Left ventricle myocardium inferior (tissue), 1 donor: ENCODE data around the gene AHNAK2. TPM values are rescaled to one million over a fixed set of nuclear protein-coding genes. Genes with fewer than 3 reads are reported as not detected.

Experiments
- DNase-seq: peaks from one replicate; pipeline ENCODE4 v3.0.0-alpha.2; 2020
- H3K27ac ChIP-seq: fragments of 200-600 bp; replicated peaks from 2 replicates; pipeline ENCODE4 v1.8.0; 2021
- H3K27me3 ChIP-seq: fragments of 200-600 bp; 2 replicates; pipeline ENCODE4 v1.8.0; 2021; ENCODE audit warnings: low read depth
- H3K36me3 ChIP-seq: fragments of 200-600 bp; 2 replicates; pipeline ENCODE4 v1.8.0; 2021
- H3K4me1 ChIP-seq: fragments of 200-600 bp; 2 replicates; pipeline ENCODE4 v1.8.0; 2021
- H3K4me3 ChIP-seq: fragments of 200-600 bp; 2 replicates; pipeline ENCODE4 v1.8.0; 2021; ENCODE audit warnings: mild to moderate bottlenecking, moderate library complexity
- H3K9me3 ChIP-seq: fragments of 200-600 bp; replicated peaks from 2 replicates; pipeline ENCODE4 v1.8.0; 2021
- CTCF ChIP-seq: fragments of 200-600 bp; IDR thresholded peaks from 2 replicates; pipeline ENCODE4 v1.8.0; 2021; ENCODE audit warnings: antibody characterized with exemption, mild to moderate bottlenecking, borderline replicate concordance
- intact Hi-C: fragments of 100-400 bp; cut with micrococcal nuclease; formaldehyde crosslinking; loops from one replicate; pipeline ENCODE4 v1.11.0; 2022
- total RNA-seq: library from RNA; stranded (reverse); fragmentation: NEBNext Ultra II Directional; extraction: Animal tissue kit (Norgen Biotek cat#: 25700); gene quantifications from one replicate; pipeline ENCODE4 v1.2.1, GENCODE V29; 2021
- donor health status: DM: no; HTN: yes; CAD: no; lungs with severe emphysema.

The AHNAK2 gene
- total RNA-seq, 1 donor from 2014 or later, result 2.5 TPM

- H3K4me3 ChIP-seq, result no peak overlapping the region
- TF ChIP-seq CTCF, result no peak
- intact Hi-C loops, result no loop called here
Measured at GRCh38 chr14:104965561-104966231, 12.5 kb downstream of the AHNAK2 start.

GRCh38 chr14:104964546-104964945 is 13.6 kb downstream of the AHNAK2 start:
- Histone ChIP-seq H3K27me3 (peaks cover 52% of the 10 kb centered on the region), H3K4me1 (peaks cover 30% of the 10 kb centered on the region), H3K36me3 (no peaks in the 10 kb centered on the region), H3K27ac (no peak overlapping the region), H3K9me3 (no peaks in the 10 kb centered on the region), H3K4me3 (no peak overlapping the region)
- no peak for TF ChIP-seq CTCF
- no peak for DNase-seq
- intact Hi-C loops, result no loop called here

More at GRCh38 chr14:104965561-104966231, 12.5 kb downstream of the AHNAK2 start:
- H3K9me3 ChIP-seq, result no peaks in the 10 kb centered on the region
- H3K4me1 ChIP-seq, result peaks cover 36% of the 10 kb centered on the region
- peaks cover 45% of the 10 kb centered on the region for H3K27me3 ChIP-seq
- H3K27ac ChIP-seq, result no peak overlapping the region
- H3K36me3 ChIP-seq, result no peaks in the 10 kb centered on the region
- peak; percentile 10 for DNase-seq

GRCh38 chr14:104957146-104958113 is 20.7 kb downstream of the AHNAK2 start:
- Histone ChIP-seq H3K27me3 (peaks cover 49% of the 10 kb centered on the region), H3K27ac (no peak overlapping the region), H3K4me3 (no peak overlapping the region), H3K4me1 (no peaks in the 10 kb centered on the region), H3K9me3 (no peaks in the 10 kb centered on the region), H3K36me3 (no peaks in the 10 kb centered on the region)
- no peak for TF ChIP-seq CTCF
- peak; percentile 9 for DNase-seq
- intact Hi-C loops, result no loop called here

GRCh38 chr14:104956290-104956890 is 21.8 kb downstream of the AHNAK2 start:
- peaks cover 44% of the 10 kb centered on the region for H3K27me3 ChIP-seq
- no peaks in the 10 kb centered on the region for H3K9me3 ChIP-seq
- no peak for TF ChIP-seq CTCF
- H3K27ac ChIP-seq, result no peak overlapping the region
- H3K4me3 ChIP-seq, result no peak overlapping the region
- peak; percentile 8 for DNase-seq
- H3K36me3 ChIP-seq, result no peaks in the 10 kb centered on the region
- intact Hi-C loops, result no loop called here
- no peaks in the 10 kb centered on the region for H3K4me1 ChIP-seq

DNA sequence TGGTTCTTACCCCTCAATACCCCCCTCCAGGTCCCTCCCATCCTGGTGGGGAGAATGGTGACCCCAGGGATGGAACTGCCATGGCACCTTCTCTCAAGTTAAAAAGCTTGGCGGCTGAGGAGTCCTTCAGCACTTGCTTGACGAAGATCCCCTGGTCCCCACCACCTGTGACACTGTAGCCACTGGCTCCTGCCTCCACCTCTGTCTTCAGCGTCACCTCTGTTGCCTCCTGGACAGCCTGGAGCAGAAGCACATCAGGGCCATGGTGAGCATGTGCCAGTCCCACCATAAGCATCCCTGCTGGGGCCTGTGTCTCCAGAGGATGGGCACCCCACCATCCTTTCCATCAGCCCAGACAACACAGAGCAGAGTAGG is 22.8 kb downstream of the AHNAK2 start:
- no peak for DNase-seq
- TF ChIP-seq CTCF, result no peak
- no peaks in the 10 kb centered on the region for H3K4me1 ChIP-seq
- no peak overlapping the region for H3K4me3 ChIP-seq
- no peak overlapping the region for H3K27ac ChIP-seq
- no peaks in the 10 kb centered on the region for H3K9me3 ChIP-seq
- intact Hi-C loops, result no loop called here
- H3K27me3 ChIP-seq, result peaks cover 36% of the 10 kb centered on the region
- H3K36me3 ChIP-seq, result no peaks in the 10 kb centered on the region
